K562 (cell line): Measurements from ENCODE around the gene MFNG.

ENCODE experiments used
- KDM2B ChIP-seq: fragments of 250-450 bp; sonication (Bioruptor Pico); IDR thresholded peaks from 2 replicates; pipeline ENCODE4 v1.8.0; 2021; ENCODE audit warnings: mild to moderate bottlenecking, moderate library complexity
- POLR2A ChIP-seq: fragments of 450-650 bp; conservative IDR thresholded peaks from 2 replicates; pipeline ENCODE4 v1.6.1; 2016
- SREBF2 ChIP-seq: sonication (generic); formaldehyde crosslinking; IDR thresholded peaks from 2 replicates; pipeline ENCODE4 v1.4.0; 2020; ENCODE audit warnings: mild to moderate bottlenecking, missing genetic modification reagents
- ZNF584 ChIP-seq: fragments of 200-800 bp; sonication (Bioruptor generic); IDR thresholded peaks from 2 replicates; pipeline ENCODE4 v1.6.1; 2016; ENCODE audit warnings: low read depth, mild to moderate bottlenecking, missing genetic modification characterization, missing compliant biosample characterization

- no peak for TF ChIP-seq SREBF2 (CRISPR knock-in tag)
- TF ChIP-seq POLR2A: no peak
- TF ChIP-seq ZNF584 (CRISPR knock-in tag): no peak
- TF ChIP-seq KDM2B (CRISPR knock-in tag): no peak
Observed at GRCh38 chr22:37462983-37463382, 23.2 kb downstream of the MFNG start.
